ENCODE data around the gene HLCS.

DNA sequence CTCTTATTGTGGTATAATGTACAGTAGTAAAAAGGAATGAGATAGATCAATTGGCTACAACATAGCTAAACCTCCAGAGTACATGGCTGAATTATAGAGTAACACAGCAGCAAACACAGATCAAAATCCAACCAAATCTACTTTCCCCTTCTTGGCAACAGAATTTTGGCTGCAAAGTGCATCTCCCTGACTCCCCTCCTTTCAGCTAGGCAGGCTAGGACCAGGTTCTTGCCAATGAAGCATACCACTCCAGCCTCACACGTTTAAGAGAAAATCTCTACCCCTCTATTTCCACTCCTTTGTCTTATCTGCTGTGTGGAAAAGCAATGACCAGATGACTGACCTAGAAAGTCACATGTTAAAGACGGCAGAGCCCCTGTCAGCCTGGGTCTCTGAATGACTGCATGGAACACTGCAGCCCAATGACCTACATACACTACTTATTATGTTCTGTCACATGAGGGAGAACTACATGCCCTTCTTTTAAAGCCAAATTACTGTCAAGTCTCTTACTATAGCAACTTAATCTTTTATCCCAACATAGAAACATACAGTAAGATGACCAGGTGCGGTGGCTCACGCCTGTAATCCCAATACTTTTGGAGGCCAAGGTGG lies 99.1 kb downstream of the HLCS start:
- TF ChIP-seq POLR2AphosphoS5 (IDR thresholded peaks at IDR 0.05; ENCODE audit: insufficient read depth, low read depth, low read length) (no peak), POLR2A (IDR thresholded peaks at IDR 0.05; ENCODE audit: low read depth, low read length) (no peak), EZH2 (IDR thresholded peaks at IDR 0.05; ENCODE audit: borderline replicate concordance, low read depth, low read length, severe bottlenecking) (no peak), JUN (IDR thresholded peaks at IDR 0.05; ENCODE audit: borderline replicate concordance, insufficient read depth, insufficient read length, low read depth) (no peak), GATA2 (IDR thresholded peaks at IDR 0.05; ENCODE audit: insufficient read depth, insufficient read length, low read depth, low read length) (no peak), FOS (IDR thresholded peaks at IDR 0.05; ENCODE audit: borderline replicate concordance, insufficient read depth, low read length) (no peak), MYC (IDR thresholded peaks at IDR 0.05; ENCODE audit: low read depth, low read length) (no peak)
- TF ChIP-seq, protein P1, sequence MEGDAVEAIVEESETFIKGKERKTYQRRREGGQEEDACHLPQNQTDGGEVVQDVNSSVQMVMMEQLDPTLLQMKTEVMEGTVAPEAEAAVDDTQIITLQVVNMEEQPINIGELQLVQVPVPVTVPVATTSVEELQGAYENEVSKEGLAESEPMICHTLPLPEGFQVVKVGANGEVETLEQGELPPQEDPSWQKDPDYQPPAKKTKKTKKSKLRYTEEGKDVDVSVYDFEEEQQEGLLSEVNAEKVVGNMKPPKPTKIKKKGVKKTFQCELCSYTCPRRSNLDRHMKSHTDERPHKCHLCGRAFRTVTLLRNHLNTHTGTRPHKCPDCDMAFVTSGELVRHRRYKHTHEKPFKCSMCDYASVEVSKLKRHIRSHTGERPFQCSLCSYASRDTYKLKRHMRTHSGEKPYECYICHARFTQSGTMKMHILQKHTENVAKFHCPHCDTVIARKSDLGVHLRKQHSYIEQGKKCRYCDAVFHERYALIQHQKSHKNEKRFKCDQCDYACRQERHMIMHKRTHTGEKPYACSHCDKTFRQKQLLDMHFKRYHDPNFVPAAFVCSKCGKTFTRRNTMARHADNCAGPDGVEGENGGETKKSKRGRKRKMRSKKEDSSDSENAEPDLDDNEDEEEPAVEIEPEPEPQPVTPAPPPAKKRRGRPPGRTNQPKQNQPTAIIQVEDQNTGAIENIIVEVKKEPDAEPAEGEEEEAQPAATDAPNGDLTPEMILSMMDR (IDR thresholded peaks at IDR 0.05; ENCODE audit: extremely low read depth in 1 of 2, insufficient read depth in 1 of 2, low read depth in 1 of 2, low read length in 2 of 2), result no peak
- TF ChIP-seq, protein P2, sequence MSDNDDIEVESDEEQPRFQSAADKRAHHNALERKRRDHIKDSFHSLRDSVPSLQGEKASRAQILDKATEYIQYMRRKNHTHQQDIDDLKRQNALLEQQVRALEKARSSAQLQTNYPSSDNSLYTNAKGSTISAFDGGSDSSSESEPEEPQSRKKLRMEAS (IDR thresholded peaks at IDR 0.05; ENCODE audit: insufficient read depth, insufficient read length), result no peak

All from endothelial cell of umbilical vein (primary cell).